IPS-NIHi11 (cell line): ENCODE results near the gene LKAAEAR1.
A peak's percentile ranks its signal among the peaks of the same experiment; 100 is the strongest.
"Not testable (repeated sequence)": the region's sequence is repeated elsewhere in the genome, so short reads cannot be mapped to it uniquely, and the experiment has no call there.

Source experiments
- DNase-seq: peaks from one replicate; pipeline ENCODE4 v3.0.0; 2012; ENCODE audit warnings: mixed read lengths, low spot score

The LKAAEAR1 gene

DNA sequence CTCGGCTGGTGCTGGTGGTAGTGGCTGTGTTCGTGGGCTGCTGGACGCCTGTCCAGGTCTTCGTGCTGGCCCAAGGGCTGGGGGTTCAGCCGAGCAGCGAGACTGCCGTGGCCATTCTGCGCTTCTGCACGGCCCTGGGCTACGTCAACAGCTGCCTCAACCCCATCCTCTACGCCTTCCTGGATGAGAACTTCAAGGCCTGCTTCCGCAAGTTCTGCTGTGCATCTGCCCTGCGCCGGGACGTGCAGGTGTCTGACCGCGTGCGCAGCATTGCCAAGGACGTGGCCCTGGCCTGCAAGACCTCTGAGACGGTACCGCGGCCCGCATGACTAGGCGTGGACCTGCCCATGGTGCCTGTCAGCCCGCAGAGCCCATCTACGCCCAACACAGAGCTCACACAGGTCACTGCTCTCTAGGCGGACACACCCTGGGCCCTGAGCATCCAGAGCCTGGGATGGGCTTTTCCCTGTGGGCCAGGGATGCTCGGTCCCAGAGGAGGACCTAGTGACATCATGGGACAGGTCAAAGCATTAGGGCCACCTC is 14.3 kb upstream of the LKAAEAR1 start:
- DNase-seq: no peak

DNA sequence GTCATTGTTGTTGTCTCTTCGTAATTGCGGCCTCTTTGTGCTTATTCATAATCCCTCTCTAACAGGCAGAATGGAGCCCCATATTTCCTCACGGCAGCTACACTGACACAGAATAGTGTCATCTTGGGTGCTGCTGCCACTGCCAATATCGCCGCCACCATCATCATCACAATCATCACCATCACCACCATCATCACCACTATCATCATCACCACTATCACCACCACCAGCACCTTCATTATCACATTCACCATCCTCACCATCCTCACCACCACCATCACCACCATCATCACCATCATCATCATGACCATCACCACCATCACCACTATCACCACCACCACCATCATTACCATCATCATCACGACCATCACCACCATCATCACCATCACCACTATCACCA is 12.3 kb upstream of the LKAAEAR1 start:
- DNase-seq: no peak

- no peak for DNase-seq
Measured at GRCh38 chr20:64095927-64096326, 11.7 kb upstream of the LKAAEAR1 start.

GRCh38 chr20:64095455-64095854 is 11.3 kb upstream of the LKAAEAR1 start:
- DNase-seq: no peak

- DNase-seq: peak; percentile 54
Measured at GRCh38 chr20:64093013-64093503, 8.9 kb upstream of the LKAAEAR1 start.

DNA sequence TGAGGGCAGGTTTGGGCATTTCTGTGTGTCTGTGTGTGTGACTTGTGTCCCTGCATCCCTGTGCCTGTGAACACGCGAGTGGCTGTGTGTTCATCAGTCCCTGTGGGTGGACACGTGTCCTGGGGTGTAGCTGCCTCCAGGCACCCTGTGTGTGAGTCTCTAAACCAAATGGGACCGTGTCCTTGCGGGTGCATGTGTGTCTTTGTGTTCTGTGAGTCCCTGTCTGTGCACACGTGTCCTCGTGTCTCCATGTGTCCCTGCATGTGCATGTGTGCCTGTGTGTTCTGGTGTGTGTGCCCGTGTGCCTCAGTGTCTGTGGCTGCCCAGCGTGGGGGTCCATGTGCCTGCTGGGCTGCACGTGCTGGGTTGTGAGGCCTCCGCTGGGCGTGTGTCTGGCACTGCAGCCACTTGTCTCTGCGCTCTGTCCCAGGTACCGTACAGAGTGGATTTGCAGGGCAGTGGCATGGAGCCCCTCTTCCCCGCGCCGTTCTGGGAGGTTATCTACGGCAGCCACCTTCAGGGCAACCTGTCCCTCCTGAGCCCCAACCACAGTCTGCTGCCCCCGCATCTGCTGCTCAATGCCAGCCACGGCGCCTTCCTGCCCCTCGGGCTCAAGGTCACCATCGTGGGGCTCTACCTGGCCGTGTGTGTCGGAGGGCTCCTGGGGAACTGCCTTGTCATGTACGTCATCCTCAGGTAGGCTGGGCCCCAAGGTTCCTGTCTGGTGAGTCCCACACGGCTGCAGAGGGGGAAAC is 8.2 kb upstream of the LKAAEAR1 start:
- no peak for DNase-seq

GRCh38 chr20:64091770-64092169 is 7.6 kb upstream of the LKAAEAR1 start:
- DNase-seq: peak; percentile 72

DNA sequence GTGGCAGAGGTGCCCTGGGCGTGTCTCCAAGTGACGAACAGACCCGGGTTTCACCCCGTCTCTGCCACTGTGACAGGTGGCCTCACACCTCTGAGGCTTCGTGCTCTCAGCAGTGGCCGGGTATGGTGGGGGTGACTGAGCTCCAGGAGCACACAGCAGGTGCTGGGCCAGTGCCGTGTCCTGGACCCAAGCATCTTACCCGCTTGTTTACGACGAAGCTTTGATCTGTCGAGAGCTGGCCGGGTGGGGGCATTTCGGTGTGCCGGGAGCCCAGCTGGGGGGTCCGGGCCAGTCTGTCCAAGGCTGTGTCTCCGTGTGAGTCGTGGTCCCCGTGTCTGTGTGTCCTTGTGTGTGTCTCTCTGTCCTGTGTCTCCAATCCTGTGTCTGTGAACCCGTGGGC is 7.1 kb upstream of the LKAAEAR1 start:
- no peak for DNase-seq

DNA sequence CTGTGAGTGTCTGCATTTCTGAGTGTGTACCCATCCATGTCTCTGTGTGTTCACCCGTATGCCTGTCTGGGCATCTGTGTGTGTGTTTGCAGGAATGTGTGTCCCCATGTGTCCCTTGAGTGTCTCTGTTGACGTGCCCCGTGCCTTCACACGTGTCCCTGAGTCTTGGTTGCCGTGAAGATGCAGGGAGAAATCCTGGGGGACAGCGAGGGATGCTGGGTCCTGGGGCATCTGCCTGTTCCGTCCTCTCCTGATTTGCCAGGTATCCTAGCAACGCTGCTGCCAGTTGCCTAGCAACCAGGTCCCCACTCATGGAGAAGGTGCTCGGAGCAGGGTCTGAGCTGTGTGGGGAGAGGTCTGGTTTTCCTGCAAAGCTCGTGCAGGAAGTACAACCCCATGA is 6.0 kb upstream of the LKAAEAR1 start:
- no peak for DNase-seq

- DNase-seq: not testable (repeated sequence)
Measured at GRCh38 chr20:64088586-64088985, 4.4 kb upstream of the LKAAEAR1 start.

DNA sequence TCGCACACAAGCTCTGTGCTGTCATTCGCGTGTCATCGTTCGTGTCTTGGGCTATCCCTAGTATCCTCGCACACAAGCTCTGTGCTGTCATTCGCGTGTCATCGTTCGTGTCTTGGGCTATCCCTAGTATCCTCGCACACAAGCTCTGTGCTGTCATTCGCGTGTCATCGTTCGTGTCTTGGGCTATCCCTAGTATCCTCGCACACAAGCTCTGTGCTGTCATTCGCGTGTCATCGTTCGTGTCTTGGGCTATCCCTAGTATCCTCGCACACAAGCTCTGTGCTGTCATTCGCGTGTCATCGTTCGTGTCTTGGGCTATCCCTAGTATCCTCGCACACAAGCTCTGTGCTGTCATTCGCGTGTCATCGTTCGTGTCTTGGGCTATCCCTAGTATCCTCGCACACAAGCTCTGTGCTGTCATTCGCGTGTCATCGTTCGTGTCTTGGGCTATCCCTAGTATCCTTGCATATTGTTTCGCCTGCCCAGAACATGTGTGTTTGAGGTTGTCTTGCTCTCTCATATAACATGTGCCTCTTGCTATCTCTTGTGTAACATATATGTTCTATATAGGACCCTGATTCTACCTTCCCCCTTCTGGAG is 3.1 kb upstream of the LKAAEAR1 start:
- DNase-seq: not testable (repeated sequence)

GRCh38 chr20:64086801-64087200 is 2.6 kb upstream of the LKAAEAR1 start:
- no peak for DNase-seq

- peak; percentile 71 for DNase-seq
Measured at GRCh38 chr20:64084685-64085152, 521 bp upstream of the LKAAEAR1 start.

- DNase-seq: peak; percentile 87
Measured at GRCh38 chr20:64083378-64083803, 807 bp downstream of the LKAAEAR1 start.

DNA sequence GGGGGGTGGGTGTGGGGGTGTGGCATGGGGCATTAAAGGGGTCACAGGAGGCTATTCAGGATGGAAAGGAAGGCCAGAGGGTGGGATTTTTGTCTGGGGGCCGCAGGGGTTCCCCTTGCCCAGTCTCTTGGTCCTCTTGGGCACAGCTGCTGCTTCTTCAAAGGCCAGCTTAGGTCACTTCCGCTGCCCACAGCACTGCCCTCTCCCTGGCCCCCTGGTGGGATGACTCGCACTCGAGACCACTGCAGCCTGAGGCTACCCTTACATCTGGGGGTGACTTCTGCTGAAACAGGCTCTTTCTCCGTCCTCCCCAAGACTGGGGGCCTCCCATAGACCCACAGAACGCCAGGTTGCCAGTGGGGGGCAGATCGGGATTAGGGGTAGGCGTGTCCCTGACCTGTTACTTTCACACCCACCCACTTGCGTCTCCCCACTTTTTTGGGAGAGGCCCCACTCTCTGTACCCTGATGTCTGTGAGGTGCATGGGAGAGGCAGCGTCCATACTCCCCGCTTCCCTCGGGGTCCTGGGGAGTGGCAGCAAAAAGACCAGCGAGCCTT is 1.3 kb downstream of the LKAAEAR1 start:
- no peak for DNase-seq

GRCh38 chr20:64082126-64082731 is 2.0 kb downstream of the LKAAEAR1 start:
- no peak for DNase-seq

DNA sequence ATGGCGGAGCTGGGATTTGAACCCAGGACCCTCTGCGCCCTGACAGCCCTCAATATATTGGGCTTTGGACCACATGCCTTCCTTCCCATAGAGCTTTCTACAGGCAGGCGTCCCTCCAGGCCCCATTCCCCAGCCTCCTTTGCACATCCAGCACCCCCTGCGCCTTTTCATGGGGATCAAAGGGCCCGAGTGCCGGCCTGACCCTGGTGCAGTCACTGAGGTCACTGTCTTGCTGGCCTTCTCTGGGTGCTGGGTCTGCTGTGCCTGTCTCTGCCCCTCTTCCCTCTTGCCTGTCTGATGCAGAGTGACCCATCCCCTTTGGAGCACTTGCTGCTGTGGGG is 2.6 kb downstream of the LKAAEAR1 start:
- DNase-seq: no peak

GRCh38 chr20:64080813-64081623 is 3.2 kb downstream of the LKAAEAR1 start:
- no peak for DNase-seq

DNA sequence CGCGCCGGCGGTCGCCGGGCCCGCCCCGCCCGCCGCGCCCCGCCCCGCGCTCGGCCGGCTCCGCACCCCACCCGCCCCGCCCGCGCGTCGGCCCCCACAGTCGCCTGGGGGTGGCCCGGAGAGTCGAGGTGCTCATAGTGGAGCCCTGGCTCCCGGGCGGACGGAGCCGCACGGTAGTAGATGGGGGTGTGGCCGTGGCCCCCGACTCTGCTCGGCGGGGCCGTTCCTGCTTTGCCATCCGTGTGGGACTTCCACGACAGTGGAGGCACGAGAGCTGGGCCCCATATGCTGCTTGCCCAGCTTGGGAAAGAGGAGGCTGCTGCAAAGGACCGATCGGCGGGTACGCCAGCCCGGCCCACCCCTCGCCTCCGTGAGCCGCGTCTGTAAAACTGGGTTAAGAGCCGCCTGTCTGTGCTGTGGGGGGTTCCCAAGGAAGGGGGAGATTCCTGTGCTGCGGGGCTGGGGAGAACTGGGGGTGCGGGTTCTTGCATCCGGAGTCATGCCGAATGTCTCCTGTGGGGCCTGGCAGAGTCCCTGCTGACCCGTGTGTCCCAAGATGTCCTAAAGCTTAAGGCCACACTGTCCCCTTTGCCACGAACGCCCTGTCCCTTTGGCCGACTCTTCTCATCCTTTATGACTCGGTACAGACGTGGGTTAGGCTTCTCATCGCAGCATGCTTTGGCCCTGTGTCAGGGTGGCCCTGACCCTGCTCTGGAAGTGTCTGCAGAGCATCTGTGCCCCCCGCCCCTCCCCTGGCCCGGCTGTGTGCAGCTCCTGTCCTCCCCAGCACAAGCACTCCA is 4.0 kb downstream of the LKAAEAR1 start, which contains the start of gene OPRL1:
TSS of gene OPRL1 (plus strand) at position 70 of the 800 bp plus-strand sequence. CDS start 12,639 bp downstream, outside the sequence.
- DNase-seq: no peak

- peak; percentile 90 for DNase-seq
Measured at GRCh38 chr20:64079273-64080012, 4.8 kb downstream of the LKAAEAR1 start, which contains the start of gene RGS19. RGS19 (minus strand) TSS chr20:64079518; CDS start chr20:64076886, 2,632 bp downstream.
